Stimulated activated naive CD8-positive, alpha-beta T cell treated with anti-CD3 and anti-CD28 coated beads, Interleukin-15, Interleukin-2, amounts not matched to agents 100 ng/mL and 50 ng/mL, for 24 hours (primary cell): ENCODE measurements around the gene ANO9.

Experiments used
- H3K27ac Mint-ChIP-seq: one replicate; pipeline ENCODE4 v1.8.0; 2021; ENCODE audit warnings: mild to moderate bottlenecking, mixed read lengths
- H3K27me3 Mint-ChIP-seq: one replicate; pipeline ENCODE4 v1.8.0; 2021; ENCODE audit warnings: mixed read lengths
- H3K36me3 Mint-ChIP-seq: one replicate; pipeline ENCODE4 v1.8.0; 2021; ENCODE audit warnings: low read depth, mixed read lengths
- H3K4me1 Mint-ChIP-seq: one replicate; pipeline ENCODE4 v1.8.0; 2021; ENCODE audit warnings: low read depth, mixed read lengths
- H3K4me3 Mint-ChIP-seq: one replicate; pipeline ENCODE4 v1.8.0; 2021; ENCODE audit warnings: mild to moderate bottlenecking, mixed read lengths
- H3K9me3 Mint-ChIP-seq: one replicate; pipeline ENCODE4 v1.8.0; 2021; ENCODE audit warnings: mixed read lengths

Gene ANO9

DNA sequence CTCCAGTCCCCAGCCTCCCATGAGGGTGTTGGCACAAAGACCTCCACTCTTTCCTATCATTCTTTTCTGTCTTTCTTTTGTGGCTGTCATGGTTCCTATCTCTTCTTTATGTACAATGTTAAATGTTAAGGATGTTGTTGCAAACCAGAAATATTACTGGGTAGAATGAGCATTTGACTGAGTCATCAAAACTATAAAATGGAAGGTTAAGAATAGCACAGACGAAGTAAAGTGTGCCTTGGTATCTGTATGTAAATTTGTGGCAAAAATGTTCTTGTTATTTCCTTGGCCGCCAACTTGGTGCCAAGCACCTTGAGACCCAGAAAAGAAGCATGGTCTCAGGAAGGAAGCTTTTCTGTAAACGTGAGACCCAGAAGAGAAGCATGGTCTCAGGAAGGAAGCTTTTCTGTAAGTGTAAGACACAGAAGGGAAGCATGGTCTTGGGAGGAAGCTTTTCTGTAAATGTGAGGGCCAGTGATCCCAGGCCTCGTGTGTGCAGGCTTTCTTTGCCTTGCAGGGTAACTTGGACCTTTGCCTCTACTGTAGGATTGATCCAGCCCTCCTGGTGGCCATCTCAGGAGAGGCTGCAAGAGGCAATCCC is 54.5 kb downstream of the ANO9 start:
- no peaks in the 10 kb centered on the region for H3K27me3 Mint-ChIP-seq
- peaks cover 9% of the 10 kb centered on the region for H3K9me3 Mint-ChIP-seq
- no peak overlapping the region for H3K4me3 Mint-ChIP-seq
- no peak overlapping the region for H3K27ac Mint-ChIP-seq
- peaks cover 8% of the 10 kb centered on the region for H3K36me3 Mint-ChIP-seq
- peaks cover 4% of the 10 kb centered on the region for H3K4me1 Mint-ChIP-seq

DNA sequence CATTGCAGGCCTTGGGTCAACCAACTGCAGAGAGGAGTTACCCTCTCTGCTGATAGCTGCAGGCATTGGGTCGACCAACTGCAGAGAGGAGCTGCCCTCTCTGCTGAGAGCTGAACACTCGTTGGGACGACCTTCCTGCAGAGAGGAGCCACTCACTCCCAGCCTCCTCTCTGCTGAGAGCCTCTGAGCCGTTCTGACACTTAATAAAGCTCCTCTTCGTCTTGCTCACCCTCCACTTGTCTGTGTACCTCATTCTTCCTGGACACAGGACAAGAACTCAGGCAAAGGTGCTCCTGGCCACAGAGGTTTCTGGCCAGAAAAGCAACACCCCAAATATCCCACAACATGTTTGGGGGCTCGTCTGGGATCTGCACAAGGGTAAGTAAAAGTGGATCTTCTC is 55.3 kb downstream of the ANO9 start:
- H3K27ac Mint-ChIP-seq = no peak overlapping the region
- H3K36me3 Mint-ChIP-seq = peaks cover 8% of the 10 kb centered on the region
- peaks cover 7% of the 10 kb centered on the region for H3K4me1 Mint-ChIP-seq
- H3K9me3 Mint-ChIP-seq = peaks cover 9% of the 10 kb centered on the region
- H3K27me3 Mint-ChIP-seq = no peaks in the 10 kb centered on the region
- H3K4me3 Mint-ChIP-seq = no peak overlapping the region

DNA sequence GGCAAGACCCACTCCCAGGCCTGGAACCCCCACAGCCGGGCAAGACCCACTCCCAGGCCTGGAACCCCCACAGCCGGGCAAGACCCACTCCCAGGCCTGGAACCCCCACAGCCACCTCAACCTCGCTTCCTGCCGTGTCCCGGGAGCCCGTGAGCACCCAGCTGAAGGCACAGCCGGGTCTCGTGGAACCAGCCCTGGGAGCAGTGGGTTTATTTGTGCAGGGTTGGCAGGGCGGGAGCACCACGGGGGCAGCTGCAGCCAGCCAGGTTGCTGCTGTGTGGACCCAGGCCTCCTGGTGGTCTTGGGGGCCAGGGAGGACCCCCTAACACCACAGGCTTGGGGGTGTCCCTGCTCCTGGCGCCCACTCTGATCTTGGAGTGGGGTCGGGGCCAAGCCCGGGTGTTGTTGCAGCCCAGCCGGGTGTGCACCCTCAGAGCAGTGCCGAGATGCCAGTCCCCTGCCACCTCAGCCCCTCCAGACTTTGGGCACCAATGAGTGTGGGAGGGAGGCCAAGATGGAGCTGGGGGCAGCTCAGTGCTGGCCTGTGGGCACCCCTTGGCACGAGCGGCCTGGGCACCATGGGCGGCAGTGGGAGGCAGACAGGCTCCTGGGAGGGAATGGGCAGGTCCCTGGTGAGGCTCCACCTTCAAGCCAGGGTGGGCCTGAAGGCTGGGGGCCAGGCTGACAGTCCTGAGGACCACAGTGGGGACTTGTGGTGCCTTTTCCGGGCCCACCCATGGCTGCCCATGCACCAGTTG is 56.0 kb downstream of the ANO9 start:
- H3K36me3 Mint-ChIP-seq = peaks cover 8% of the 10 kb centered on the region
- no peaks in the 10 kb centered on the region for H3K27me3 Mint-ChIP-seq
- no peak overlapping the region for H3K4me3 Mint-ChIP-seq
- H3K4me1 Mint-ChIP-seq = peaks cover 7% of the 10 kb centered on the region
- no peak overlapping the region for H3K27ac Mint-ChIP-seq
- H3K9me3 Mint-ChIP-seq = peaks cover 9% of the 10 kb centered on the region

DNA sequence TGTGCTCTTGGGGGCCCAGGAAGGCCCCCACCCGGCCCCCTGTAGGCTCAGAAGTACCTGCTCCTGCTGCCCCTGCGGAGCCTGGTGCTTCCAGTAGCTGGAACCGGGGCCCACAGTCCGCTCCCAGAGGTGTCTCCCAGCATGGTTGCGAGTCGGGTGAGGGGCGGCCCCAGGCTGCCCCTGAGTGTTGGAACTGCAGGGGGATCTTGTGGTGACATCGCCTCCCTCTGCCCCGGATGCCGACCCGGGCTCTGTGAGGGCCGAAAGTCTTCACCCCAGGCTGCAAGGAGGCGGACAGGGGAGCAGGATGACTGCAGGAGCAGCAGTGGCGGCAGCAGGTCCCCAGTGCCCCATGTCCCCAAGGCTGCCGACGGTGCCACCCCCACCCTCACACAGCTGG is 57.3 kb downstream of the ANO9 start:
- Mint-ChIP-seq H3K4me1 (peaks cover 7% of the 10 kb centered on the region), H3K36me3 (peaks cover 8% of the 10 kb centered on the region), H3K27me3 (no peaks in the 10 kb centered on the region), H3K9me3 (peaks cover 9% of the 10 kb centered on the region), H3K27ac (no peak overlapping the region), H3K4me3 (no peak overlapping the region)

DNA sequence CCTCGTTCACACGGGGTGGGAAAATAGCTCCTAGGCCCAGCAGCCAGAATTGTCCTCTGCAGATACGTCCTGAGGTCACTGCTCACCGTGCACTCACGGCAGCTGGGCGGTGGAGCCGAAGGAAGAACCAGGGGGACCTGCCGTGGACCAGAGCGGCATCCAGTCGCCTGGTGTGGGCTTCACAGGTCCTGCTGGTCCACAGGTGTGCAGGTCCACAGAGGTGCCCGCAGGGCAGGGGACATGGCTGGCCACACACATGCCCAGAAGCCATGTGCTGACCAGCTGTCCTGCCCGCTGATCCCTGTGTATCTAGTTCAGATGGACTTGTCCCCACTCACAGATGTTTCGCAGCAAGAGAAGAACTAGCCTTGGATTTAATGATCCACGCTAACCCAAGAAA is 58.4 kb downstream of the ANO9 start:
- no peak overlapping the region for H3K4me3 Mint-ChIP-seq
- H3K27me3 Mint-ChIP-seq = no peaks in the 10 kb centered on the region
- no peak overlapping the region for H3K27ac Mint-ChIP-seq
- H3K9me3 Mint-ChIP-seq = peaks cover 9% of the 10 kb centered on the region
- peaks cover 8% of the 10 kb centered on the region for H3K36me3 Mint-ChIP-seq
- peaks cover 7% of the 10 kb centered on the region for H3K4me1 Mint-ChIP-seq

DNA sequence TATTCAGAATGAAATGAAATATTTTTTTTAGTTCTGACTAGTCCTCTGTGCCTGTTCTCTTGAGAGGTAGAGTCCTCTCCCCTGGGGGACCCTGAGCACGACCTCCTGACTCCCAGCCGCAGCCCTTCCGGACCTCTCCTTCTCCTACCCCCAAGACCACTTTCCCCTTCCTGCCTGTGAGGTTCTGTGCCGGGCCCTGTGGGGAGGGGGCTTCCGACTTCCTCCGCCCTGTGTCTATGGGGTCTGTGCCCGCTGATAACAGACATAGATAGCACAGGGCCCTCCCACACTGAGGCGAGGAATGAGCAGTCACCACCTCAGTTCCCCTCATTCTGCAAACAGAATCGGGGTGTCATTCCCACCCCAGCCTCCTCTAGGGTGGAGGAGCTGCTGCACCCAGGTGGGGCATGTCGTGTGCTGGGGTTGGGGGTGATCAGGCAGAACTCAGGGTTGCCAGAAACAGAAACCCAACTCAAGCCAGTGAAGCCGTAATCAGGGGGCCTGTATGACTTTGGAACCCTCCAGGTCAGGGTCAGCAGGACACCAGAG is 59.7 kb downstream of the ANO9 start:
- H3K27ac Mint-ChIP-seq = no peak overlapping the region
- peaks cover 7% of the 10 kb centered on the region for H3K36me3 Mint-ChIP-seq
- no peak overlapping the region for H3K4me3 Mint-ChIP-seq
- peaks cover 6% of the 10 kb centered on the region for H3K4me1 Mint-ChIP-seq
- peaks cover 7% of the 10 kb centered on the region for H3K9me3 Mint-ChIP-seq
- H3K27me3 Mint-ChIP-seq = no peaks in the 10 kb centered on the region

DNA sequence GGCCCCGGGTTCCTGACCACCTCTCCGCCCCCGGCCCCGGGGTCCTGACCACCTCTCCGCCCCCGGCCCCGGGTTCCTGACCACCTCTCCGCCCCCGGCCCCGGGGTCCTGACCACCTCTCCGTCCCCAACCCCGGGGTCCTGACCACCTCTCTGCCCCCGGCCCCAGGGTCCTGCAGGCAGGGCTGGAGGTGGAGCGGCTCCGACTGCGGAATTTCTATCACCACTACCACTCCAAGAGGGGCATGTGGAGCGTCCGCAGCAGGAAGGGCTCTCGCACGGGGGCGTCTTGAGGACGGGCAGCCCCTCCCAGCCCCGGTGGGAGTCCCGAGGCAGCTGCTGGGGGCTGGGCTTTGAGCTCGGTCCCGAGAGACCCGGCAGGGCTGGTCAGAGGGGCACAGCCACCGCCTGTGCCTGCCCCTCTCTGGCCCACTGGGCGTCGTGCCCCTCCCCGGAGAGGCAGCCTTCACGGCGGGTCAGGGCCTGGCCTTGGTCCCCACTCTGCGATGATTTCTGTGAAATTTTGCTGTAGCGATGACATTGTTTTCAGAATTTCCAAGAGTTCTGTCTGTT is 60.2 kb downstream of the ANO9 start:
- no peak overlapping the region for H3K4me3 Mint-ChIP-seq
- peaks cover 1% of the 10 kb centered on the region for H3K9me3 Mint-ChIP-seq
- H3K36me3 Mint-ChIP-seq = peaks cover 1% of the 10 kb centered on the region
- H3K27me3 Mint-ChIP-seq = no peaks in the 10 kb centered on the region
- peaks cover 4% of the 10 kb centered on the region for H3K4me1 Mint-ChIP-seq
- H3K27ac Mint-ChIP-seq = no peak overlapping the region

DNA sequence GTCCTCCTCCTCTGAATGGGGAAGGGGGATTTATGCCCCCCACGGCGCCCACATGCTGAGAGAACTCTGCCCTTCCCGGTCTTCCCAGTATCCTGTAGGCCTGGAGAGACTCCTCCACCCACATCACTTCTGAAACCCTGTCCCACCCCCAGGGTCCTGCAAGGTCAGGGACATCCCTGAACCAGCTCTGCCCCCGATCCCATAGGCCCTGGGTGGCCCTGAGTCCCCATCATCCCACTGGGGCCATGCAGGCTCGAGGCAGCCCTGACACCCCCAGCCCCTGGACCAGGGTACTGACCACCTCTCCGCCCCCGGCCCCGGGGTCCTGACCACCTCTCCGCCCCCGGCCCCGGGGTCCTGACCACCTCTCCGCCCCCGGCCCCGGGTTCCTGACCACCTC is 60.8 kb downstream of the ANO9 start:
- H3K36me3 Mint-ChIP-seq = no peaks in the 10 kb centered on the region
- H3K4me1 Mint-ChIP-seq = peaks cover 4% of the 10 kb centered on the region
- H3K27ac Mint-ChIP-seq = no peak overlapping the region
- no peaks in the 10 kb centered on the region for H3K9me3 Mint-ChIP-seq
- H3K4me3 Mint-ChIP-seq = no peak overlapping the region
- H3K27me3 Mint-ChIP-seq = no peaks in the 10 kb centered on the region

DNA sequence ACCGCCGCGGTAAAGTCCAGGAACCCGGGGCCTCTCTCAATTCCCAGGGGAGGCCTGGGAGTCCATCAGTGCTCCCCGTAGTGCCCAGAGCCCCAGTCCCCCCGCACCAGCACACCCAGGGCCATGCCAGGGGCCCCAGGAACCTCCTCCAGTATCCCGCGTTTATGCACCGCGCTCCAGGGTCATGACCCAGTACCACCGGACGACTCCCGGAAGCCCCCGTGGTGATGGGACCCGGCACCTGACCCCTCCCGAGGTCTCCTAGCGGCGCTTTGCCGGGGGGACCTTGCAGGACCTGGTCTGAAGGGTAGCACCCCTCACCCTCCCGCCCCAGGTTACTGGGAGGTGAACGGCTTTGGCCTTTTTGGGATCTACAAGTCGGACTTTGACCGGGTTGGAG is 61.3 kb downstream of the ANO9 start:
- Mint-ChIP-seq H3K9me3 (no peaks in the 10 kb centered on the region), H3K27ac (no peak overlapping the region), H3K27me3 (no peaks in the 10 kb centered on the region), H3K4me3 (no peak overlapping the region), H3K36me3 (no peaks in the 10 kb centered on the region), H3K4me1 (peaks cover 4% of the 10 kb centered on the region)

DNA sequence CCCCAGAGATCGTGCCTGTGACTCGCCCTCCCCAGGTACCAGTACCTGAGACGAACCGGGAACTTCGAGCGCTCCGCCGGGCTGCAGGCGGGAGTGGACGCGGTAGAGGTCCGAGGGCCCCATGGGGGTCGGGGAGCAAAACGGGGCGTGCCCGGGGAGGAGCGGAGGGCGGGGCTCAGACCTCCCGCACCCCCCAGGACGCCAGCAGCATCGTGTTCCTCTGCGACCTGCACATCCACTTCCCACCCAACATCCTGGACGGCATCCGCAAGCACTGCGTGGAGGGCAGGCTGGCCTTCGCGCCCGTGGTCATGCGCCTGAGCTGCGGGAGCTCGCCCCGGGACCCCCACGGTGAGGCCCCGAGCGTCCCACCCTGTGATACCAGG is 61.7 kb downstream of the ANO9 start:
- Mint-ChIP-seq H3K4me3 (no peak overlapping the region), H3K27me3 (no peaks in the 10 kb centered on the region), H3K9me3 (no peaks in the 10 kb centered on the region), H3K4me1 (peaks cover 4% of the 10 kb centered on the region), H3K36me3 (no peaks in the 10 kb centered on the region), H3K27ac (no peak overlapping the region)

DNA sequence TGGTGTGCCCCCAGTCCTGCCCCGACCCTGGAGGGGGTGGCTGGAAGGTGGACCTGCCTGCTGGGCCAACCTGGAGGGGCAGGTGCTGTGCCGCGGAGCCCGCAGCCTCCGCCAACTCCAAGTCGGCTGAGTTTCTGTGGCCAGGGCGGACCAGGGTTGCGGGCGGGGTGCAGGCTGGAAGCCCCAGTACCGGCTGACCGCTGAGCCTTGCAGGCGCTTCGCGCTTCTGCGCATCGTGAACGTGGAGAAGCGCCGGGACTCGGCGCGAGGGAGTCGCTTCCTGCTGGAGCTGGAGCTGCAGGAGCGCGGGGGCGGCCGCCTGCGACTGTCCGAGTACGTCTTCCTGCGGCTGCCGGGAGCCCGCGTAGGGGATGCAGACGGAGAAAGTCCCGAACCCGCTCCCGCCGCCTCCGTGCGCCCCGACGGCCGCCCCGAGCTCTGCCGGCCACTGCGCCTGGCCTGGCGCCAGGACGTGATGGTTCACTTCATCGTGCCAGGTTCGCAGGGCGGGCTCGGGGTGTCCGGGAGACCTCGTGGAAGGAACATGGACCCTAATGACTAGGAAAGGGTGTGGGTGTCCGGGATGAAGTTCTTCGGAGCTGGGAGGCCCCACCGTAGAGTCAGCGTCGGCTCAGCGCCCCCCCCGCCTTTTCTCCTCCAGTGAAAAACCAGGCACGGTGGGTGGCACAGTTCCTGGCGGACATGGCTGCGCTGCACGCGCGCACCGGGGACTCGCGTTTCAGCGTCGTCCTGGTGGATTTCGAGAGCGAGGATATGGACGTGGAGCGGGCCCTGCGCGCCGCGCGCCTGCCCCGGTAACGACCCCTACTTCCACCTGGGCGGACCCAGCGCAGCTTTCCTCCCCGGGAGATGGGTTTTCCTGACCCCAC is 62.4 kb downstream of the ANO9 start:
- H3K36me3 Mint-ChIP-seq = no peaks in the 10 kb centered on the region
- H3K4me1 Mint-ChIP-seq = peaks cover 4% of the 10 kb centered on the region
- H3K9me3 Mint-ChIP-seq = no peaks in the 10 kb centered on the region
- H3K27ac Mint-ChIP-seq = no peak overlapping the region
- no peak overlapping the region for H3K4me3 Mint-ChIP-seq
- no peaks in the 10 kb centered on the region for H3K27me3 Mint-ChIP-seq

DNA sequence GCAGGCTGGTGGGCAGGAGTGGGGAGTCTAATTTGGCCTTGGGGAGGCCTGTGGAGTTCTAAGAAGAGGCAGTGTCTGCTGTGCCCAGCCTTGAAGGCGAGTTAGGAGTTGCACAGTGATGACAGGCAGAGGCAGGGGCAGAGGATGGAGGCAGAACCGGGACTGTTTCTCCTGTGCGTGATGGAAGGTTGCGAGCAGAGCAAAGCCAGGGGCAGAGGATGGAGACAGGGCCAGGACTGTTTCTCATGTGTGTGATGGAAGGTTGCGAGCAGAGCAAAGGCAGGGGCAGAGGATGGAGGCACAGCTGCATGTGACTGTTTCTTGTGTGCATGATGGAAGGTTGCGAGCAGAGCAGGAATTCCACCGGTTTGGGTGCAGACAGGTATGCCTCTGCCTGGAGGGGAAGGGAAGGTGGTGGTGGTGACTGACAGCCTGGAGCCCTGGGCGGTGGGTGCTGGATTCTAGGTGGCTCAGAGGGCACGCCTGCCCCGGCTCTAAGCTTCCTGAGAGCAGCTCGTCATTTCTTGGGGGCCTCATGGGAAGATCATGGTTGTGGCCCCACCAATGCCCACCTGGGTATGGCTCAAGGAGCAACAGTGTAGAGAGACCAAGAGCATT is 63.8 kb downstream of the ANO9 start:
- H3K4me3 Mint-ChIP-seq = no peak overlapping the region
- no peaks in the 10 kb centered on the region for H3K27me3 Mint-ChIP-seq
- no peaks in the 10 kb centered on the region for H3K9me3 Mint-ChIP-seq
- peaks cover 4% of the 10 kb centered on the region for H3K4me1 Mint-ChIP-seq
- H3K36me3 Mint-ChIP-seq = no peaks in the 10 kb centered on the region
- no peak overlapping the region for H3K27ac Mint-ChIP-seq

DNA sequence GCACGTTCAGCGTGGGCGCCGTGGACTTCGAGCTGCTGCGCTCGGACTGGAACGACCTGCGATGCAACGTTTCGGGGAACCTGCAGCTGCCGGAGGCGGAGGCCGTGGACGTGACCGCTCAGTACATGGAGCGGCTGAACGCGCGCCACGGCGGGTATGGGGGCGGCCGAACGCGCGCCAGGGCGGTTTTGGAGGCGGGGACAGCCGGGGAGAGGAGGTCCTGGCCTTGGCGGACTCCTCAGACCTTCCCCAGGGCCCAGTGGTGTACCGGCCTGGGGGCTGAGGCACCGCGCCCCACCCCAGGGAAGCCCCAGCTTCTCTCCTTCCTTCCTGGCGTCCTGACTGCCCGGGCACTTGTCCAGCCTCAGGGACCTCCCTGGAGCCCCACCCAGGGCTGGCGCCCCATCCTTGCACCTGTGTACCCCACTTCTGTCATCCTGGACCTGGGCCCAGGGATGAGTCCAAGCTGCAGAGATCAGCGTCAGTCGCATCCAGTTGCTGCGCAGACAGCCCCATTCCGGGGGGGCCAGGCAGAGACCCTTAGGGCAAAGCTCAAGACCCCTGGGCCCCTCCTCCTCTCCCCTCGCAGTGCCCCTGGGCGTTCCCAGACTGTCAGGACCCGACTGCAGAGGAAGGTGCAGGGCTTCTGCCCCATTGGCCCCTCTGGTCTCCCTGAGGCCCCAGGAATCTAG is 64.5 kb downstream of the ANO9 start:
- H3K36me3 Mint-ChIP-seq = no peaks in the 10 kb centered on the region
- H3K4me3 Mint-ChIP-seq = no peak overlapping the region
- H3K27ac Mint-ChIP-seq = no peak overlapping the region
- H3K27me3 Mint-ChIP-seq = no peaks in the 10 kb centered on the region
- H3K9me3 Mint-ChIP-seq = no peaks in the 10 kb centered on the region
- peaks cover 4% of the 10 kb centered on the region for H3K4me1 Mint-ChIP-seq

DNA sequence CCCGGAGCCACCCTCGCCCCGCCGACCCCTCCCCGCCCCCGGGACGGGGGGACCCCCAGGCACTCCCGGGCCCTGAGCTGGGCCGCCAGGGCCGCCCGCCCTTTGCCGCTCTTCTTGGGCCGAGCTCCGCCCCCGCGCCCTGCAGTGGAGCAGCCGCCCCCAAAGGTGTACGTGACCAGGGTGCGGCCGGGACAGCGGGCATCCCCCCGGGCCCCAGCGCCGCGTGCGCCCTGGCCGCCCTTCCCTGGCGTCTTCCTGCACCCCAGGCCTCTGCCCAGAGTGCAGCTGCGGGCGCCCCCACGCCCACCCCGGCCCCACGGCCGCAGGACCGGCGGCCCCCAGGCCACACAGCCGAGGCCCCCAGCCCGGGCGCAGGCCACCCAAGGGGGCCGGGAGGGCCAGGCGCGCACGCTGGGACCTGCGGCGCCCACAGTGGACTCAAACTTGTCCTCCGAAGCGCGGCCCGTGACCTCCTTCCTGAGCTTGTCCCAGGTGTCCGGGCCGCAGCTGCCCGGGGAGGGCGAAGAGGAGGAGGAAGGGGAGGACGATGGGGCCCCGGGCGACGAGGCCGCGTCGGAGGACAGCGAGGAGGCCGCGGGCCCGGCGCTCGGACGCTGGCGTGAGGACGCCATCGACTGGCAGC is 65.2 kb downstream of the ANO9 start:
- Mint-ChIP-seq H3K4me3 (no peak overlapping the region), H3K27me3 (peaks cover under 1% of the 10 kb centered on the region)

More for the DNA sequence above, 65.2 kb downstream of the ANO9 start:
- H3K36me3 Mint-ChIP-seq = no peaks in the 10 kb centered on the region
- no peaks in the 10 kb centered on the region for H3K9me3 Mint-ChIP-seq
- no peak overlapping the region for H3K27ac Mint-ChIP-seq
- no peaks in the 10 kb centered on the region for H3K4me1 Mint-ChIP-seq
